Cerebellar cortex (tissue), 1 donor: ENCODE data around the gene TRABD2B.

Source experiments
- DNase-seq: peaks from one replicate; pipeline ENCODE4 v3.0.0-alpha.2; 2015; ENCODE audit warnings: low spot score

The TRABD2B gene

DNA sequence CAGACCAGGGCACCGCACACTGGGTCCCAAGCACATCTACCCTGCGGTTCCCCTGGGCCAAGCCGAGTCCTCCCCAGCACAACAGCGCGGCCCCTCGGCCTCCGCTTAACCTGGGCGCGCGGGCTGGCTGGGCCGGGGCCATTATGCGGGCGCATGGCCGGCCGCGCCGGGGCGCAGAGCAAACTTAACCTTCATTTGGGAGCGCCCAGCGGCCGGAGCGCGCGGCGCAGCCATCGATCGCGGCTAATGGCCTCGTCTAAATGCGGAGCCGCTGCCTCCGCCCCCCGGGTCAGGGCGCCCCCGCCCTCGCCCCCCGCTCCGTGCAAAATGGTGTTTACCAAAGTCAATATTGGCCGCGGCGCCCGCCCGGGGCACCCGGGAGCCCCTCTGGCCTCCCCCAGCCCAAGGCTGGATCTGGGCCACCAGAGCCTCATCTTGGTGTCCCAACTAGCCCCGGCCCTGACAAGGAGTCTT lies 272.1 kb downstream of the TRABD2B start:
- DNase-seq = no peak

DNA sequence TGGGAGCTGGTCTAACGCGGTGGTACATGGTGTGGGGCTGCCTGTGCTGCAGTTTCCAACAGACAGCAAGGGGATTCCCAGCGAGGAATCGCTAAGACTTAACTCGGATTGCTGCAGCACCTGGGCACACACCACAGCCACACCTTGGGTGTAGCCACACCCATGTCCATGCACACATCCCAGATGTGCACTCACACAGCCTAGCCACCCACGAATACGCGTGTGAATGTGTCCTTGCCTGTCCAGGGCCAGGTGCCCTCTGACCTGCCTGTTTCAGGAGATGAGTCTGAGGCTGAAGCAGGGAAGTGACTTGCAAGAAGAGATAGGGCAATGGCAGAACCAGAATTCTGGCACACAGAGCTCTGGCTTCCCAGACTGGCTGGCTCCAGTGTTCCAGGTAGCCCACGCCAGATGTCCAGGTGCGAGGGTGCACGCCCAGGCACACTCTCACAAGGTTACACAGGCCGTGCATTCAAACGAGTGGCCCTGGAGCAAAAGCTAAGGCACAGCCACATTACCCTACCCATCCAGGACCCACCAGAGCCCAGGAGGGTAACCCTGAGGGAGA lies 272.7 kb downstream of the TRABD2B start:
- DNase-seq = no peak

DNA sequence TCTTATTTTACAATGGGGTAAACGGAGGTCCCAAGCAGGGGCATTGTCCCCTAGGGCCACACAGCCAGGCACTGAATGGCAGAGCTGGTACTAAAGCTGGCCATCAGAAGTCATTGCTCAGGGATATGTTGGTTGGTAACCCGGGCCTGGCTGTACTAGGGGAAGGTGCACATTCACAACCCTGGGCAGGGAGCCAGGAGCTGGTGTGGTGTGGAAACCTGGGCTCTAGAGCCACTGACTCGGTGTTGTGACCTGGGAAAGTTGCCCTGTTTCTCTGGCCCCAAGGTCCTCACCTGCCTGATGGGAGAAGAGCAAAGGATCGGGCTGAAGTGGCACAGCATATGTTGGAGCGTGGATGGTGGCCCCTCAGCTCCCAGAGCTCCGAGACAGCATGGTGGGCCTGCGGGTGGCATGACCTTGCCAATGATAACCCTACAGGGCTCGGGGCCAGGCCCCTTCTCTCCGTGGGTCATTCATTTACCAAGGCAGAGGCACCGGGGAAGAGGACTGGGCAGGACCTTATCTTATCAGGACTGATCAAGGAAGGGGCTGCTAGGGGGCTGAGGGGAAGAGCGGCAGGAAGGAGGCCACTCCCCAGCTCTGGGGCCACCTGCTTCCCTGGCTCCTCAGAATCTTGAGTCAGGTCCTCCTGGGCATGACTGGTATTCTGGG lies 274.1 kb downstream of the TRABD2B start:
- no peak for DNase-seq

DNA sequence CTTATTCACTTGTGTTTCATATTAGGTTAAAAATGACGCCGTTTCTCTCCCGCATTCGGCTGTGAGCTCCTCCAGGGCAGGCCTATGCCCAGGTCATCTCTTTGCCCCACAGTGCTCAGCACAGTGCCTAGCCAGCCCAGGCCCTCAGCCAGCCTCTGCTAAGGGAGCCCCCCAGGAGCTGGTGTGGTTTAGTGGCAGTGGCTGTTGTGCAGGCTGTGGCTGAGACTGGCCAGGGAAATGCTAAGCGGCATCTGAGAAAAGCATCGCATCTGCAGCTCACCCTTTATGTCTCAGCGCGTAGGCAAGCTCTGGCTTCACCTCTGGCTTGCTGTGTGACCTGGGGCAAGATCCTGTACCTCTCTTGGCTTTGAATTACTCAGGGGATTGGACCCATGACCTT lies 275.1 kb downstream of the TRABD2B start:
- DNase-seq = no peak

DNA sequence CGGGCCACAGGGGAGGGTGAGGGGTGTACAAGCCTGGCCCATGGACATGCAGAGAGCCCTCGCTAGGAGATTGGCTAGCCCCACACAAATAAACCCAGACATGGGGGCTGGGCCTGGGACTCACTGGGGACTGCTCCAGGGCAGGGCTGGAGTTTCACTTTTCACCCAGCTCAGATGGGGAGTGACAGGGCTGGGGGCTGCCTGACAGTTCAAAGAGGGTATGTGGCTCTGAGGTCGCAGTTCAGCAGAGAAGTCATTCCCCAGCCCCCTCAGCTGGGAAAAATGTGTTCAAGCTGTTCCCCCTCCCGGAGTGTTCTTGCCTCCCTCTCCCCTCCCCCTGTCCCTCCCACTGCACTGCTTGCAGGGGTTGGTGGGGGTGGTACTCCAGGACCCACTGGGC lies 277.1 kb downstream of the TRABD2B start:
- no peak for DNase-seq

DNA sequence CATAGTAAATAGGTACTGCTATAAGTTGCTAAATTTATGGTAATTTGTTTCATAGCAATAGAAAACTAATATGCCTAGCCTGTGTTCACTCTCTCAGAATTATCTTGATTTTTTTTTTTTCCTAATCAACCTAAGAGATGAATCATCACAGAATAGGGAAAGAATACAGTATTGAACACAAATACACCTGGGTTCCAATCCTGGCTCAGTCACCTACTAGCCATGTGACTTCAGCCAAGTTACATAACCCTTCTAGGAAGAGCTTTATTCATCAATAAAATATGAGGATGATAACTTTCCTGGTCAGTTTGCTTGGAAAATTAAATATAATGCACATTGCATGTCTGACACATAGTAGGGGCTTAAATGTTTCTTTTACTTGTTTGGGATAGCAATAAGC lies 279.8 kb downstream of the TRABD2B start:
- DNase-seq = no peak

DNA sequence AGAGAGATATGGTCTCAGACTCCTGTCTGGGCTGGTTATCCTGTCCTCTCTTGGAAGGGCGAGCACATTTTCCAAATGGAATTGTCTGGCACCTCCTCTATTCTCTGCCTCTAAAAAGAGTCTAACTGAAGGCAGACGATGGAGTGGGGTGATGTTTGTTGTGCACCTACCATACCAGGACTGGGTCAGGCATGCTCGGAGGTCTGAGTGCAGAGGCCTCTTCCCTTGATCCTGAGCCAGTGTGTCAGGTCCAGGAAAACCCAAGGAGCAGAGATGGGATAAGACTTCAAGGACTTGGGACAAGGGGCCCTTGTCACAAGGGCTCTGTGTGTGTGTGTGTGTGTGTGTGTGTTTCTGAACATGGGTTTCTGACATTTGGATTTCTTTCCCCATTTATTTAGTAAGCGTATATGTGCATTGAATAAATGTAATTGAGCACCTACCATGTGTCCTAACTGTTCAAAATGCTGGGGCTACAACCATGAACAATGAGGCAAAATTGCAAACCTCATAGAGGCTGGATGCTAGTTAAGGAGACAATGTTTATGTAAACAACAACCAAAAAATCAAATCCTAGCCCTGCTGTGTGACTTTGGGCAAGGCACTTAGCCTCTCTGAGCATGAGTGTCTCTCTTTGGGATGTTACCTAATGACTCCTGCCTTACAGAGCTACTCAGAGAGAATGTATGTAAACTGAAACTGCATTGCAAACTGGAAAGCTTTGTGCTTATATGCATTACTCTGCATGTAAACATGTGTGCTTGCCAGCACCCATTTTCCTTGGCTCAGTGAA lies 283.0 kb downstream of the TRABD2B start:
- no peak for DNase-seq

DNA sequence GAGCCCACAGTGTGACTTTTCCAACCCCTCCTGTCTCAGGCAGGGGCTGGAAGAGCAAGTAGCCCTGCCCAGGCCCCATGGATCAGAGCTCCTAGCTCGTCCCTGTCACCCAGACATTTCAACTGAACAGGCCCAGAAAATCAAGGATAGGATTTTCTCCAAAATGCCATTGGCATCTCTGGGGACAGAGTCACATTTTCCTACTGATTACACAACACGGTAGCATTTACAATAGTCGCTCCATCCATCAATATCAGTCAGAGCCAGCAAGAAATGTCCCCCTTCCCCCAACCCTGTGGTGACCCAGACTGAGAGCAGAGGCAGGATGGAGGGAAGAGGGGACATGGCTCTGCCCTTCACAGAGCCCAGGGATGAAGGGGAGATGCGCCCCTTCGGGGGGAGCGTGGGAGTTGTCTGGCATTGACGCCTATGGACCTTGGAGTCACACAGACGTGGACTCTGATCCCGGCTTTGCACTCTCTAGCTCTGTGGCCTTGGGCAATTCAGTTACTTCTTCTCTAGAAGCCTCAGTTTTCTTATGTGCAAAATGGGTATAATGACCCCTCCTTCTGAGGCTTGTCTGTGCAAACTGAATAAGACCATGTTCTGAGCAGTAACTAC lies 283.7 kb downstream of the TRABD2B start:
- DNase-seq = no peak

DNA sequence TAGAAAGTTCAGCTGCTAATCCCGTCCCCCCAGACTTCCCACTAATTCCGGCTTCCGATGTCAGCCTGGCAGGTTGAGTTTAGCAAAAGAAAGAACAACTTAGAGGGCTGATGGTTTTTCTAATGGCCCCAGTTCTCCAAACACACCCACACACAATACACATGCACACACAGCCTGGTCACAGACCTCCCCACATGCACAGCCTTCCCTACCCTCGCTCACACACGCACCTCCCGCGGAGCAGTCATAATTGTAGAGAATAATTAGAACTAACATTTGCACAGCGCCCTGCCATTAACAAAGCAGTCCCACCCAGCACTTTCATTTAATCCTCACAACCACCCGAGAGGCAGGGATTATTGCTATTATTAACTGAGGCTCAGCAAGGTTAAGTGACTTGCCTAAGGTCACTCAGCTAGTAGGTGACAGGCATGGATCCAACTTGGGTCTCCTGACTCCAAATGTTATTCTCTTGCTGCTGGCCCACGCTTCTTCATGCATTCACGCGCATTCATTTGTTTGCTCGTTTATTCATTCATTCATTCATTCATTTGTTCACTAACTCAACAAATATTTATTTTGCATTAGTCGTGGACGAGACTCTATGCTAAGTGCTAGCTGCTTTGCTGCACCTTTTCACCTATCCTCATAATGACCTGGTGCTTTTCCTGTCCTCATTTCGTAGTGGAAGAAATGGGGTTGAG lies 284.4 kb downstream of the TRABD2B start:
- DNase-seq = no peak

DNA sequence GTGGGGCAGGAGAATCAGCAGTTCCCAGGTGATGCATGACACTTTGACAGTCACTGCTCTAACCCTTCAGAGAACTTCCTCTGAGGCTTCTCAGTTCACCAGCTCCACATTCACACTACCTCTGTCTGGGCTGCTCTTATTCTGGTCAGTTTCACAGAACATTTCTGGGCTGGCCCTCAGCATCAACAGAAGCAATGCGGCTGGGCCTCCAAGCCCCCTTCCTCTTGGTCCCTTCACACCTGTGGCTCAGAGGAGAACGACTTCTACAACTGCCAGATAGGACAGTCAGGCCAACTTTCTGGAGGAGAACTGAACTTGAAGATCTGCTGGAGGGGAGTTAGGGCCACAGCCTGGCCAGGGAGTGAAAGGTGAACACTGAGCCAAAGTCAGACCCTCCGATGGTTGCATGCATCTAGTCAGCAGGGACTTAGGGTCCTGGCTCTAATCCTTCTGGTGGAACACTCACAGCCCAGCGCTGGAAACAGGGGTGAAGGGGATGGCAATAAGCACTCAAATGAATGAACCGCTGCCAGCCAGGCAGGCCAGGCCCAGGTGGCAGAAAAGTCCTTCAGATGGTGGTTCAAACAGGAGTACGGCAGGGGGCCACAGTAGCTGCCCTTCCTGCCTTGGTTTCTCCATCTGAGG lies 285.2 kb downstream of the TRABD2B start:
- DNase-seq = no peak

DNA sequence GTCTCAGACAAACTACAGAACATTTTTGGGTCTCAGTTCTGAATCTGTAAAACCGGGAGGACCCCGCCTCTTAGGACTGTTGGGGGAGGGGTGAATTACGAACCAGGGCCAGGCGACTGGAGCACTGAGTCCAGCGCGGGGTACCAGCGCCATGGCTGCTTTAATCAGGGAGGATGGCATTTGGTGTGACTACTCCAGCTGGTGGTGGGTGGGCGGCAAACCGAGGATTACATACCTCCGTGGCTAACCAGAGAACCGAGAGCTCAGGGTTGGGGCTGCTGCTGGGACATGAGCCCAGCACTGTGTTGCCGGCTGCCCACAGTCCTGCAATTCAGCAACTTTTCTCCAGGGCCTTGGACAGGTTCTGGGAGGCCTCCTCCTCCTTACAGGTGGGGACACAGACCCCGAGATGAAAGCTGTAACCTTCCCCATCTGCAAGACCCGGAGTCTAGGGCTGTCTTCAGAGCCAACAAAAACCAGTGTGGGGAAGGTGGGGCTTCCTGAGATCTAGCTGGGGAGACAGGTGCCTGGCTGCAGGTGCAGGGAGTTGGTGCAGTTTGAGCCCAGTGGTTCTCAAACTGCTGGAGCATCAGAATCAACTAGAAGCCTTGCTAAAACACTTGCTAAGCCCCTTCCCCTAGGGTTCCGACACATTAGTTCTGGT lies 285.9 kb downstream of the TRABD2B start:
- DNase-seq = no peak
